ENCODE measurements around the gene MCC.

The MCC gene

DNA sequence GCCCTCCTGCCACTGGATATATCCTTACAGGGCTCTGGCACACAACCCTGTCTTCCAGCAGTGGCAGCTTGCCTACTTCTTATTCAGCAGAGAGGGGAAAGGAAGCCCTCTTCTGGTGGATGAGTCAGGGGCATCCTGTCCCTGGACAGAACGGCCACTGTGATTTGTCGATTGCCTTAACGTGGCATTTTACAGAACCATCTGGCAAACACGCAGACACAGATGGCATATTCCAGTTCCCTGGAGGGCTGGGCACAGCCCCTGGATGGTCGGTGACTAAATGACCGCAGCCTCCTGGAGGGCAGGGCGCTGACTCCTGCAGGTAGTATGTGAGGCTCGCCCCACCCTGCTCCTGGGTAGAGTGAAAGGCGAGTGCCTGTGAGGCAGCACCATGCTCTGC lies 449.5 kb downstream of the MCC start:
- no peak for DNase-seq (ENCODE audit: extremely low spot score)
- CTCF ChIA-PET, result no interaction called here
- TF ChIP-seq LEF1 (IDR thresholded peaks at IDR 0.05; ENCODE audit: borderline replicate concordance), result no peak
- TF ChIP-seq, protein P1, sequence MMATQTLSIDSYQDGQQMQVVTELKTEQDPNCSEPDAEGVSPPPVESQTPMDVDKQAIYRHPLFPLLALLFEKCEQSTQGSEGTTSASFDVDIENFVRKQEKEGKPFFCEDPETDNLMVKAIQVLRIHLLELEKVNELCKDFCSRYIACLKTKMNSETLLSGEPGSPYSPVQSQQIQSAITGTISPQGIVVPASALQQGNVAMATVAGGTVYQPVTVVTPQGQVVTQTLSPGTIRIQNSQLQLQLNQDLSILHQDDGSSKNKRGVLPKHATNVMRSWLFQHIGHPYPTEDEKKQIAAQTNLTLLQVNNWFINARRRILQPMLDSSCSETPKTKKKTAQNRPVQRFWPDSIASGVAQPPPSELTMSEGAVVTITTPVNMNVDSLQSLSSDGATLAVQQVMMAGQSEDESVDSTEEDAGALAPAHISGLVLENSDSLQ (IDR thresholded peaks at IDR 0.05), result no peak
- no peak for TF ChIP-seq L3MBTL2 (conservative IDR thresholded peaks at IDR 0.05)
- no peak for TF ChIP-seq TARDBP (IDR thresholded peaks at IDR 0.05)
- TF ChIP-seq HDGF (IDR thresholded peaks at IDR 0.05; ENCODE audit: borderline replicate concordance), result no peak
- no peak for TF ChIP-seq ZNF384 (IDR thresholded peaks at IDR 0.05)
- TF ChIP-seq FOXA1 (IDR thresholded peaks at IDR 0.05), result no peak
- no peak for TF ChIP-seq CTBP1 (IDR thresholded peaks at IDR 0.05; ENCODE audit: borderline replicate concordance)
- TF ChIP-seq BHLHE40 (IDR thresholded peaks at IDR 0.05; ENCODE audit: borderline replicate concordance), result no peak
- no peak for TF ChIP-seq SP1 (IDR thresholded peaks at IDR 0.05)
- no peak for TF ChIP-seq ELF4 (IDR thresholded peaks at IDR 0.05)
- TF ChIP-seq SUZ12 (IDR thresholded peaks at IDR 0.05), result no peak
- no peak for TF ChIP-seq NFRKB (IDR thresholded peaks at IDR 0.05)
- TF ChIP-seq FOXM1 (IDR thresholded peaks at IDR 0.05; ENCODE audit: borderline replicate concordance), result no peak
- no peak for TF ChIP-seq FOXK2 (IDR thresholded peaks at IDR 0.05)
- TF ChIP-seq ARNT (IDR thresholded peaks at IDR 0.05), result no peak
- POLR2A ChIA-PET, result no interaction called here

DNA sequence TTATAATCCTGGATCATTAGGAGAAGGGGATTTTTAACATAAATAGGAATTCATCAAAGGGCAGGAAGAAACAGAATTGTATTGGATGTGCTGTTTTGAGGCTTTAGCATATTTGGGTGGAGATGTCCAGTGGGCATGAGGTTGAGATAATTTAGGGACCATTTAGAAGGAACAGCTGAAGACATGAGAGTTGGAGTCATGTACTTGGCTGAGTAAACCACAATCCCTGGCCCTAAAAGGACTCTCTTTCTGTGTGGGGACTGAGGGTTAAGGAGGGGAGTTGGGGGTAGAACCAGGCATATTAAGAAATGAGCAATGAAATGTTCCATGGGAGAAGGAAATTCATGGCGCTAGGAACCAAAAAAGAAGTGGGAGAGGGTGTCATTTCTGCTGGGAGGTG lies 450.1 kb downstream of the MCC start:
- CTCF ChIA-PET, result no interaction called here
- no peak for TF ChIP-seq ZNF384 (IDR thresholded peaks at IDR 0.05)
- TF ChIP-seq SUZ12 (IDR thresholded peaks at IDR 0.05), result no peak
- TF ChIP-seq FOXA1 (IDR thresholded peaks at IDR 0.05), result no peak
- no peak for TF ChIP-seq FOXK2 (IDR thresholded peaks at IDR 0.05)
- no peak for TF ChIP-seq ARNT (IDR thresholded peaks at IDR 0.05)
- no peak for TF ChIP-seq TARDBP (IDR thresholded peaks at IDR 0.05)
- no peak for TF ChIP-seq HDGF (IDR thresholded peaks at IDR 0.05; ENCODE audit: borderline replicate concordance)
- no peak for TF ChIP-seq ELF4 (IDR thresholded peaks at IDR 0.05)
- TF ChIP-seq FOXM1 (IDR thresholded peaks at IDR 0.05; ENCODE audit: borderline replicate concordance), result no peak
- no peak for TF ChIP-seq LEF1 (IDR thresholded peaks at IDR 0.05; ENCODE audit: borderline replicate concordance)
- no peak for TF ChIP-seq CTBP1 (IDR thresholded peaks at IDR 0.05; ENCODE audit: borderline replicate concordance)
- TF ChIP-seq NFRKB (IDR thresholded peaks at IDR 0.05), result no peak
- no peak for TF ChIP-seq BHLHE40 (IDR thresholded peaks at IDR 0.05; ENCODE audit: borderline replicate concordance)
- no peak for TF ChIP-seq L3MBTL2 (conservative IDR thresholded peaks at IDR 0.05)
- TF ChIP-seq, protein P1 (IDR thresholded peaks at IDR 0.05), result no peak
- no peak for TF ChIP-seq SP1 (IDR thresholded peaks at IDR 0.05)
- no peak for DNase-seq (ENCODE audit: extremely low spot score)
- POLR2A ChIA-PET, result no interaction called here

DNA sequence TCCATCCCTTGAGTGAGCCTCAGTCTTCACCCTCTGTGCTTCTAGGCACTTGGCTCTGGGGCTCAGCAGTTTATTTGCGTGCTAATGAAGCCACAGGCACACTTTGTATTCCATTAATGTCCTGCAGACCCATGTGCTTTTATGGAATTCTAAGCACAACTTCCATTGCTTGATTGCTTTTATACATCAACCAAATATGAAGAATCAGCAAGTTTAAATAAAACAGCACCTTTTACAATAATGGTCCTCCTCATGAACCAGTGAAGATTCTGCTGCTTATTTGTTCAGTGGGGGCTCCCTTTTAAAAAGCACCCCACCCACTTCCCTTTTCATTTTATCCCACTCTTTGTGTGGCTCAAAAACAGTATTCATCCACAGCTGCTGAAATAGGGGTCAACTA lies 451.4 kb downstream of the MCC start:
- DNase-seq (ENCODE audit: extremely low spot score), result no peak
- no peak for TF ChIP-seq FOXM1 (IDR thresholded peaks at IDR 0.05; ENCODE audit: borderline replicate concordance)
- TF ChIP-seq ZNF384 (IDR thresholded peaks at IDR 0.05), result no peak
- ChIA-PET CTCF (no interaction called here), POLR2A (no interaction called here)

DNA sequence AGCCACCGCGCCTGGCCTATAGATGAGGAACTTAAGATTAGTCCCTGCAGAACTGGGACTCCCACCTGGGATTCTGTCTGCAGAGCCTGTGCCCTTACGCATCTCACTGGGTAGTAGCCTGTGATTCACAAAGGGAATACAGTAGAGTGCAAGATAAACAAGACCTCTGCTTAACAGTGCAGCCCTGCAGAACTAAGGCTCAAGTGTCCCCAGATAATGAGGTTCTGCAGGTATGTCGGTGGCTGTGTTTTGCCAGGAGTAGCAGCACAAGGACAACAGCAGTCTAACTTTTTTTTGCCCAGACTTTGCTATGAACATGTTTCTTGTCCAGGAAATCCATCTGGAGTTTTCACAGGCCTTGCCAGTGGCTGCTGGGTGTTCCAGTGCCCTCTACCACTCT lies 451.9 kb downstream of the MCC start:
- ChIA-PET CTCF (no interaction called here), POLR2A (no interaction called here)
- no peak for DNase-seq (ENCODE audit: extremely low spot score)
- TF ChIP-seq NFRKB (IDR thresholded peaks at IDR 0.05) (no peak), SUZ12 (IDR thresholded peaks at IDR 0.05) (no peak), BHLHE40 (IDR thresholded peaks at IDR 0.05; ENCODE audit: borderline replicate concordance) (no peak), SP1 (IDR thresholded peaks at IDR 0.05) (no peak), FOXA1 (IDR thresholded peaks at IDR 0.05) (no peak), ZNF384 (IDR thresholded peaks at IDR 0.05) (no peak), L3MBTL2 (conservative IDR thresholded peaks at IDR 0.05) (no peak), FOXM1 (IDR thresholded peaks at IDR 0.05; ENCODE audit: borderline replicate concordance) (no peak), HDGF (IDR thresholded peaks at IDR 0.05; ENCODE audit: borderline replicate concordance) (no peak), TARDBP (IDR thresholded peaks at IDR 0.05) (no peak), CTBP1 (IDR thresholded peaks at IDR 0.05; ENCODE audit: borderline replicate concordance) (no peak), ELF4 (IDR thresholded peaks at IDR 0.05) (no peak), FOXK2 (IDR thresholded peaks at IDR 0.05) (no peak), ARNT (IDR thresholded peaks at IDR 0.05) (no peak), LEF1 (IDR thresholded peaks at IDR 0.05; ENCODE audit: borderline replicate concordance) (no peak)
- TF ChIP-seq, protein P1 (IDR thresholded peaks at IDR 0.05), result no peak

DNA sequence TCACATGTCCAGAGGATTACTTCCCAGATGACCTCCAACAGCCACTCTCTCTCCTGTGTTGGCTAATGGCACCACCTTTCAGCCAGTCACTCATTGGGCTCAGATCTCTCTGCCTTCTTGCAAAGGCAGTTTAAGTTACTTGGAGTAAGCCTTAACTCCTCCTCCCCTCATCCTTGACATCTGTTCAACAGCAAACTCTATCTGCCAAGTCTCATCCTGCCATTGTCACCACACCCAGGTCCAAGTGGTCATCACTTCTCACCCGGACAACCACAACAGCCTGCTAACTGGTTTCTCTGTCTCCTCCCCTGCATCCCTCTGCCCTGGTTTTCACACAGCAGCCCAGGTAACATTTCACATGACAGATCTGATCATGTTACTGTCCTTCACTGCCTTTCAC lies 453.2 kb downstream of the MCC start:
- DNase-seq (ENCODE audit: extremely low spot score), result no peak
- ChIA-PET POLR2A (no interaction called here), CTCF (no interaction called here)
- no peak for TF ChIP-seq TARDBP (IDR thresholded peaks at IDR 0.05)
- TF ChIP-seq ARNT (IDR thresholded peaks at IDR 0.05), result no peak
- no peak for TF ChIP-seq HDGF (IDR thresholded peaks at IDR 0.05; ENCODE audit: borderline replicate concordance)
- no peak for TF ChIP-seq CTBP1 (IDR thresholded peaks at IDR 0.05; ENCODE audit: borderline replicate concordance)
- TF ChIP-seq FOXM1 (IDR thresholded peaks at IDR 0.05; ENCODE audit: borderline replicate concordance), result no peak
- no peak for TF ChIP-seq NFRKB (IDR thresholded peaks at IDR 0.05)
- TF ChIP-seq, protein P1 (IDR thresholded peaks at IDR 0.05), result no peak
- no peak for TF ChIP-seq BHLHE40 (IDR thresholded peaks at IDR 0.05; ENCODE audit: borderline replicate concordance)
- no peak for TF ChIP-seq FOXK2 (IDR thresholded peaks at IDR 0.05)
- no peak for TF ChIP-seq ELF4 (IDR thresholded peaks at IDR 0.05)
- TF ChIP-seq LEF1 (IDR thresholded peaks at IDR 0.05; ENCODE audit: borderline replicate concordance), result no peak
